HCT116 (cell line): ENCODE results near the gene DICER1. TPM values are rescaled to one million over a fixed set of nuclear protein-coding genes. Genes with fewer than 3 reads are reported as not detected.

ENCODE experiments used
- ATAC-seq: fragments of 200-7000 bp; cut with Tn5 transposase; 2 replicates; pipeline ENCODE4 v1.9.1; 2020; ENCODE audit warnings: mild to moderate bottlenecking, moderate library complexity
- BruUV-seq: library from RNA; stranded (reverse); fragments of 400-500 nt; replicated peaks from 2 replicates; lab custom pipeline; 2021; lab: Mats Ljungman, UMichigan
- CTCF ChIA-PET: fragments of 300-600 bp; sonication (Branson Sonifier 250); formaldehyde crosslinking; loops from one replicate; lab custom pipeline; 2021; ENCODE audit warnings: antibody characterized with exemption; lab: Charles Lee
- POLR2A ChIA-PET: fragments of 300-600, 350-600 bp; sonication (Branson Sonifier 250); formaldehyde crosslinking; loops from one replicate; lab custom pipeline; 2021; ENCODE audit warnings: antibody characterized with exemption; lab: Charles Lee
- RAD21 ChIA-PET, 2 experiments: fragments of 300-600 bp; sonication (Branson Sonifier 250); formaldehyde crosslinking; loops; one replicate each; lab custom pipeline; 2023; ENCODE audit warnings: low total read pairs in 2 of 2; ENCODE audit not compliant: uncharacterized antibody in 2 of 2, unreplicated experiment in 2 of 2, low non-redundant PET in 1 of 2; lab: Charles Lee
- DNase-seq: peaks from one replicate; pipeline ENCODE4 v3.0.0-alpha.2; 2010; ENCODE audit warnings: low read depth, low spot score
- H2AFZ ChIP-seq: fragments of 200-600 bp; shearing (Covaris generic), sonication (generic); 2 replicates; pipeline ENCODE4 v1.6.1; 2017; ENCODE audit warnings: low read depth, mixed run types, mixed read lengths, antibody characterized with exemption, low read length; ENCODE audit not compliant: poor library complexity, severe bottlenecking
- H3K27ac ChIP-seq: 2 replicates; pipeline ENCODE4 v1.5.1; 2012; ENCODE audit warnings: low read depth, low read length
- H3K27me3 ChIP-seq: fragments of 200-600 bp; sonication (generic); 2 replicates; pipeline ENCODE4 v1.6.1; 2016; ENCODE audit warnings: mixed run types, low read length, mixed read lengths; ENCODE audit not compliant: insufficient read depth
- H3K36me3 ChIP-seq, 2 experiments: fragments of 200-500 bp in 1 of 2; fragments of 200-600 bp in 1 of 2; sonication (Bioruptor generic) in 1 of 2; sonication (generic) in 1 of 2; 2 replicates each; pipeline versions ENCODE4 v1.5.1 to v1.6.1; 2014 to 2016; ENCODE audit warnings: low read length in 2 of 2, inconsistent platforms in 1 of 2, mixed read lengths in 1 of 2, mixed run types in 1 of 2; ENCODE audit not compliant: insufficient read depth in 2 of 2, control insufficient read depth in 1 of 2
- H3K4me1 ChIP-seq, 2 experiments: fragments of 200-600 bp in 1 of 2; sonication (generic) in 1 of 2; 2 replicates each; pipeline versions ENCODE4 v1.5.1 to v1.6.1; 2012 to 2017; ENCODE audit warnings: low read length in 2 of 2, inconsistent platforms in 1 of 2, mild to moderate bottlenecking in 1 of 2, mixed read lengths in 1 of 2, mixed run types in 1 of 2, moderate library complexity in 1 of 2; ENCODE audit not compliant: insufficient read depth in 2 of 2, control insufficient read depth in 1 of 2
- H3K4me2 ChIP-seq: fragments of 200-600 bp; sonication (generic); 2 replicates; pipeline ENCODE4 v1.6.1; 2017; ENCODE audit warnings: mixed run types, low read length, mixed read lengths
- H3K4me3 ChIP-seq, 2 experiments: fragments of 200-600 bp in 1 of 2; sonication (generic) in 1 of 2; replicated peaks in 1 of 2; 2 replicates each; pipeline ENCODE4 v1.5.1; 2011 to 2016; ENCODE audit warnings: low read length in 2 of 2, control low read depth in 1 of 2, low read depth in 1 of 2, mild to moderate bottlenecking in 1 of 2, mixed read lengths in 1 of 2, mixed run types in 1 of 2
- H3K79me2 ChIP-seq: fragments of 200-600 bp; sonication (generic); 2 replicates; pipeline ENCODE4 v1.6.1; 2017; ENCODE audit warnings: mild to moderate bottlenecking, mixed run types, low read length, moderate library complexity, mixed read lengths; ENCODE audit not compliant: insufficient read depth
- H3K9ac ChIP-seq: fragments of 200-600 bp; sonication (generic); 2 replicates; pipeline ENCODE4 v1.6.1; 2016; ENCODE audit warnings: low read length, mixed read lengths
- H3K9me2 ChIP-seq: fragments of 200-600 bp; sonication (generic), shearing (Covaris generic); 2 replicates; pipeline ENCODE4 v1.6.1; 2017; ENCODE audit warnings: mixed run types, mild to moderate bottlenecking, moderate library complexity; ENCODE audit not compliant: insufficient read depth
- H3K9me3 ChIP-seq, 2 experiments: fragments of 200-500 bp in 1 of 2; fragments of 200-600 bp in 1 of 2; sonication (Bioruptor generic) in 1 of 2; sonication (generic) in 1 of 2; 2 replicates each; pipeline ENCODE4 v1.6.1; 2014 to 2017; ENCODE audit warnings: low read length in 2 of 2, mixed read lengths in 2 of 2, inconsistent platforms in 1 of 2, low read depth in 1 of 2, mild to moderate bottlenecking in 1 of 2, mixed run types in 1 of 2, moderate library complexity in 1 of 2; ENCODE audit not compliant: control insufficient read depth in 1 of 2, insufficient read depth in 1 of 2
- H4K20me1 ChIP-seq: fragments of 200-600 bp; sonication (generic), shearing (Covaris generic); 2 replicates; pipeline ENCODE4 v1.6.1; 2017; ENCODE audit warnings: mixed run types, mild to moderate bottlenecking, moderate library complexity; ENCODE audit not compliant: insufficient read depth
- ATF3 ChIP-seq: IDR thresholded peaks from 2 replicates; pipeline ENCODE4 v1.6.1; 2012
- CEBPB ChIP-seq: IDR thresholded peaks from 2 replicates; pipeline ENCODE4 v1.6.1; 2012; ENCODE audit warnings: low read depth
- CTCF ChIP-seq, 3 experiments: fragments of 200-600 bp in 1 of 3; sonication (generic) in 1 of 3; IDR thresholded peaks in 2 of 3; conservative IDR thresholded peaks in 1 of 3; 2 replicates each; pipeline ENCODE4 v1.5.1; 2012 to 2017; ENCODE audit warnings: low read depth in 2 of 3, low read length in 2 of 3, antibody characterized with exemption in 1 of 3, borderline replicate concordance in 1 of 3, control low read depth in 1 of 3, mild to moderate bottlenecking in 1 of 3, mixed read lengths in 1 of 3, mixed run types in 1 of 3, moderate library complexity in 1 of 3; ENCODE audit not compliant: insufficient read depth in 1 of 3
- EGR1 ChIP-seq: IDR thresholded peaks from 2 replicates; pipeline ENCODE4 v1.6.1; 2012; ENCODE audit warnings: low read depth
- ELF1 ChIP-seq: IDR thresholded peaks from 2 replicates; pipeline ENCODE4 v1.6.1; 2012; ENCODE audit warnings: low read depth, borderline replicate concordance
- EZH2 ChIP-seq: fragments of 200-600 bp; sonication (generic); IDR thresholded peaks from 2 replicates; pipeline ENCODE4 v1.6.1; 2017; ENCODE audit warnings: antibody characterized with exemption, mixed run types
- EZH2phosphoT487 ChIP-seq: fragments of 200-600 bp; IDR thresholded peaks from 2 replicates; pipeline ENCODE4 v1.6.1; 2018; ENCODE audit warnings: antibody characterized with exemption, borderline replicate concordance
- FOSL1 ChIP-seq: IDR thresholded peaks from 2 replicates; pipeline ENCODE4 v1.6.1; 2012; ENCODE audit warnings: low read depth
- POLR2AphosphoS5 ChIP-seq: IDR thresholded peaks from 2 replicates; pipeline ENCODE4 v1.6.1; 2011; ENCODE audit warnings: mild to moderate bottlenecking, low read depth, low read length, moderate library complexity
- REST ChIP-seq: IDR thresholded peaks from 2 replicates; pipeline ENCODE4 v1.6.1; 2012; ENCODE audit warnings: low read depth
- SP1 ChIP-seq: IDR thresholded peaks from 2 replicates; pipeline ENCODE4 v1.6.1; 2012; ENCODE audit warnings: low read depth
- SRF ChIP-seq: IDR thresholded peaks from 2 replicates; pipeline ENCODE4 v1.6.1; 2012; ENCODE audit warnings: low read depth
- TCF7L2 ChIP-seq: IDR thresholded peaks from 2 replicates; pipeline ENCODE4 v1.7.0; 2011; ENCODE audit warnings: borderline replicate concordance, inconsistent platforms; ENCODE audit not compliant: insufficient read depth, insufficient read length; ENCODE audit errors: extremely low read depth
- YY1 ChIP-seq: IDR thresholded peaks from 2 replicates; pipeline ENCODE4 v1.6.1; 2011; ENCODE audit warnings: low read length, low read depth, moderate library complexity, mild to moderate bottlenecking; ENCODE audit not compliant: insufficient replicate concordance; ENCODE audit errors: extremely low read depth
- ZBTB33 ChIP-seq: IDR thresholded peaks from 2 replicates; pipeline ENCODE4 v1.6.1; 2011; ENCODE audit warnings: mild to moderate bottlenecking, low read length, moderate library complexity; ENCODE audit not compliant: insufficient replicate concordance; ENCODE audit errors: extremely low read depth
- ZFX ChIP-seq: fragments of 450-650 bp; IDR thresholded peaks from 2 replicates; pipeline ENCODE4 v1.6.1; 2017
- intact Hi-C: fragments of 100-400 bp; cut with micrococcal nuclease; formaldehyde crosslinking; loops from 2 replicates; pipeline ENCODE4 v1.10.0; 2022
- total RNA-seq: library from RNA; stranded (reverse); gene quantifications from one replicate; pipeline ENCODE4 v1.2.1, GENCODE V29; 2021; ENCODE audit not compliant: unreplicated experiment

The DICER1 gene
- total RNA-seq, 1 experiment from 2014 or later = 38.6 TPM

GRCh38 chr14:95126906-95127530 lies 30.3 kb downstream of the DICER1 start (continued):
- TF ChIP-seq YY1 (no peak), EGR1 (no peak), EZH2 (no peak), ZBTB33 (no peak), TCF7L2 (no peak), ATF3 (no peak)

- Histone ChIP-seq H3K9me2 (no peaks in the 10 kb centered on the region), H3K4me2 (no peak overlapping the region), H3K27me3 (no peaks in the 10 kb centered on the region), H3K27ac (no peak overlapping the region), H3K9ac (no peak overlapping the region), H3K36me3 (peaks cover 0 to 11% of the 10 kb centered on the region in 2 experiments; a peak in 3 of 4 replicates), H2AFZ (no peak overlapping the region), H3K79me2 (peaks cover 21% of the 10 kb centered on the region; the same call in 1 of the 2 replicates), H3K4me1 (no peaks in the 10 kb centered on the region), H3K4me3 (no peak overlapping the region), H3K9me3 (no peaks in the 10 kb centered on the region), H4K20me1 (no peaks in the 10 kb centered on the region)
- CTCF ChIA-PET = no interaction called here
- DNase-seq = no peak
- no peak for TF ChIP-seq POLR2AphosphoS5
- TF ChIP-seq SP1 = no peak
- TF ChIP-seq EZH2 = no peak
- TF ChIP-seq ATF3 = no peak
- no peak for TF ChIP-seq ELF1
- TF ChIP-seq EZH2phosphoT487 = no peak
- TF ChIP-seq CEBPB = no peak
- TF ChIP-seq CTCF (IDR thresholded peaks at IDR 0.05 in 2 of 3, conservative IDR thresholded peaks at IDR 0.05 in 1 of 3; ENCODE audit: borderline replicate concordance in 1 of 3, insufficient read depth in 1 of 3, low read depth in 2 of 3, low read length in 2 of 3) = no peak
- no peak for TF ChIP-seq YY1
- TF ChIP-seq EGR1 = no peak
- TF ChIP-seq REST = no peak
- no peak for TF ChIP-seq SRF
- TF ChIP-seq FOSL1 = no peak
- TF ChIP-seq TCF7L2 = no peak
- no peak for TF ChIP-seq ZFX
- no TSS peak for BruUV-seq
- no peak for ATAC-seq
- POLR2A ChIA-PET = no interaction called here
- RAD21 ChIA-PET = no interaction called here
- intact Hi-C loops = no loop called here
These were observed 31.4 kb downstream of the DICER1 start for GRCh38 chr14:95125915-95126314.
